Heart right ventricle (tissue), 16 donors: Measurements from ENCODE around the gene KLK3. TPM values are rescaled to one million over a fixed set of nuclear protein-coding genes. Genes with fewer than 3 reads are reported as not detected.

Experiments used
- ATAC-seq, 8 donors: fragments of 200-7000 bp; cut with Tn5 transposase; one replicate each; pipeline ENCODE4 v1.9.1; 2020; ENCODE audit warnings: mild to moderate bottlenecking in 8 of 8, moderate library complexity in 8 of 8, moderate number of reproducible peaks in 1 of 8
- DNase-seq, 2 donors: peaks; one replicate each; pipeline ENCODE4 v3.0.0-alpha.2; 2020
- H3K27ac ChIP-seq, 10 donors: fragments of 200-600 bp; sonication (generic) in 2 of 10; one replicate each; pipeline versions ENCODE4 v1.5.0 to v1.8.0; 2020 to 2022; ENCODE audit warnings: mild to moderate bottlenecking in 3 of 10
- H3K27me3 ChIP-seq, 7 donors: fragments of 200-600 bp; one replicate each; pipeline ENCODE4 v1.8.0; 2021 to 2022; ENCODE audit warnings: mild to moderate bottlenecking in 2 of 7
- H3K36me3 ChIP-seq, 9 donors: fragments of 200-600 bp; sonication (generic) in 1 of 9; one replicate each; pipeline versions ENCODE4 v1.5.0 to v1.8.0; 2020 to 2022; ENCODE audit warnings: mild to moderate bottlenecking in 2 of 9
- H3K4me1 ChIP-seq, 9 donors: fragments of 200-600 bp; sonication (generic) in 1 of 9; one replicate each; pipeline versions ENCODE4 v1.5.0 to v1.8.0; 2020 to 2022; ENCODE audit warnings: mild to moderate bottlenecking in 4 of 9
- H3K4me3 ChIP-seq, 10 donors: fragments of 200-600 bp; sonication (generic) in 2 of 10; one replicate each; pipeline versions ENCODE4 v1.5.0 to v1.8.0; 2020 to 2022; ENCODE audit warnings: mild to moderate bottlenecking in 7 of 10, moderate library complexity in 2 of 10
- H3K9me3 ChIP-seq, 11 donors: fragments of 200-600 bp in 10 of 11; sonication (generic) in 2 of 11; one replicate each; pipeline versions ENCODE4 v1.5.0 to v1.8.0; 2013 to 2022; ENCODE audit warnings: mild to moderate bottlenecking in 2 of 11, control low read depth in 1 of 11, moderate library complexity in 1 of 11
- CTCF ChIP-seq, 9 donors: fragments of 200-600 bp; sonication (generic) in 2 of 9; IDR thresholded peaks; one replicate each; pipeline versions ENCODE4 v1.5.0 to v1.8.0; 2021 to 2022; ENCODE audit warnings: antibody characterized with exemption in 9 of 9, mild to moderate bottlenecking in 5 of 9, moderate library complexity in 1 of 9
- WGBS, 2 donors: extraction: QIAGEN DNeasy Blood & Tissue Kit; methylation state at CpG; one replicate each; pipeline ENCODE4 v1.1.7; 2013; ENCODE audit warnings: inconsistent platforms in 1 of 2; 5-methylcytosine and 5-hydroxymethylcytosine counted together
- intact Hi-C, 10 donors: fragments of 100-400 bp; cut with DNase I; formaldehyde crosslinking; loops; one replicate each; pipeline versions ENCODE4 v1.11.1 to v1.14.2; 2022
- polyA plus RNA-seq, 2 donors: library from polyadenylated mRNA; stranded (reverse); fragments of 200-250 nt; gene quantifications; one replicate each; pipeline ENCODE4 v1.2.3, GENCODE V29; 2013
- total RNA-seq, 10 donors: library from RNA; stranded (reverse); fragmentation: NEBNext Ultra II Directional in 3 of 10; extraction: Animal tissue kit (Norgen Biotek cat#: 25700) in 3 of 10; gene quantifications; one replicate each; pipeline versions ENCODE4 v1.2.1 to v1.2.4, GENCODE V29; 2021 to 2023
- donor health status: Arrhythmogenic right ventricular cardiomyopathy.
- donor health status: ischemic (EF 13 %, LVEDD 7.1; RV severe dilation, severe dysfunction).
- donor health status: healthy with polysubstance abuse.
- donor health status: DM: no; HTN: yes; CAD: no.
- donor health status: DM: no; HTN: no; CAD: no.
- donor health status: ischemic (EF 25% LVEDD 6.9; RV normal size, moderate dysfunction).
- donor health status: ischemic (EF 25% LVEDD 5.7; RV mildly dilated, moderate dysfunction).
- donor health status: healthy.
- donor health status: DM: yes; HTN: yes; CAD: no.
- donor health status: Ischemic cardiomyopathy.
- donor health status: ischemic (EF 35%, LVEDD 5.7; RV mildly dilated, moderate dysfunction).
- donor health status: nonischemic (EF 11% LVEDD 7.7; RV severe dilation, severe dysfunction).
- donor health status: DM: yes; HTN: yes; CAD: no.
- donor health status: PGD.
- donor health status: ischemic (EF 29% LVEDD 5.4; RV normal size, mild dysfunction).
- donor health status: nonischemic (EF 23%, LVEDD 6.1; RV moderate dilation, normal function).

Gene KLK3
- total and polyA plus RNA-seq, 12 donors: not detected

GRCh38 chr19:50839712-50840655, 14.7 kb upstream of the KLK3 start:
- DNase-seq: no peak
- Histone ChIP-seq H3K36me3 (no peaks in the 10 kb centered on the region), H3K9me3 (peaks cover 0 to 37% (median 0%) of the 10 kb centered on the region in 11 donors), H3K27me3 (peaks cover 0 to 27% (median 19%) of the 10 kb centered on the region in 7 donors), H3K4me3 (no peak overlapping the region), H3K27ac (no peak overlapping the region), H3K4me1 (peaks cover 0 to 13% (median 6%) of the 10 kb centered on the region in 9 donors)
- TF ChIP-seq CTCF (IDR thresholded peaks at IDR 0.05): no peak
- 70 to 79% methylated on average over 10 of the region's 10 CpGs for WGBS, 2 donors
- no peak for ATAC-seq
- intact Hi-C loops: no loop called here

- WGBS, 2 donors: 87% methylated on average over 6 of the region's 6 CpGs
- no peak for TF ChIP-seq CTCF (IDR thresholded peaks at IDR 0.05)
- Histone ChIP-seq H3K27ac (no peak overlapping the region), H3K9me3 (peaks cover 0 to 37% (median 0%) of the 10 kb centered on the region in 11 donors), H3K36me3 (no peaks in the 10 kb centered on the region), H3K4me1 (no peaks in the 10 kb centered on the region), H3K27me3 (peaks cover 0 to 8% (median 5%) of the 10 kb centered on the region in 7 donors), H3K4me3 (no peak overlapping the region)
- ATAC-seq (no peak), DNase-seq (no peak)
- intact Hi-C loops: no loop called here
Measured at GRCh38 chr19:50842130-50842529, 12.6 kb upstream of the KLK3 start.

DNA sequence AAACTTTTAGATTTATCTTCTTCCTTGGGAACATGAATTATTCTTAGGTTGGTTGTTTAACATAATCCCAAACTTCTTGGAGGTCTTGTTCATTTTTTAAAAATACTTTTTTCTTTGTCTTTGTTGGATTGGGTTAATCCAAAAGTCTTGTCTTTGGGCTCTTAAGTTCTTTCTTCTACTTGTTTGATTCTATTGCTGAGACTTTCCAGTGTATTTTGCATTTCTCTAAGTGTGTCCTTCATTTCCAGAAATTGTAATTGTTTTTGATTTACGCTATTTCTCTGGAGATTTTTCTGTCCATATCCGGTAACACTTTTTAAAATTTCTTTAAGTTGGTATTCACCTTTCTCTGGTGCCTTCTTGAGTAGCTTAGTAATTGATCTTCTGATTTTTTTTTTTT, 11.5 kb upstream of the KLK3 start:
- Histone ChIP-seq H3K36me3 (no peaks in the 10 kb centered on the region), H3K4me1 (no peaks in the 10 kb centered on the region), H3K4me3 (no peak overlapping the region), H3K27ac (no peak overlapping the region), H3K9me3 (peaks cover 0 to 37% (median 0%) of the 10 kb centered on the region in 11 donors), H3K27me3 (peaks cover 0 to 12% (median under 1%) of the 10 kb centered on the region in 7 donors)
- intact Hi-C loops: no loop called here
- no peak for TF ChIP-seq CTCF (IDR thresholded peaks at IDR 0.05)
- 95 to 98% methylated on average over 2 of the region's 2 CpGs for WGBS, 2 donors
- ATAC-seq (no peak), DNase-seq (no peak)

- no peak overlapping the region for H3K4me3 ChIP-seq
- H3K27me3 ChIP-seq: peaks cover 0 to 13% (median 5%) of the 10 kb centered on the region in 7 donors
- H3K4me1 ChIP-seq: no peaks in the 10 kb centered on the region
- H3K9me3 ChIP-seq: peaks cover 0 to 37% (median 0%) of the 10 kb centered on the region in 11 donors
- ATAC-seq: no peak
- no peak for TF ChIP-seq CTCF (IDR thresholded peaks at IDR 0.05)
- H3K36me3 ChIP-seq: no peaks in the 10 kb centered on the region
- WGBS, 2 donors: 75% methylated on average over 7 of the region's 7 CpGs
- DNase-seq: no peak
- H3K27ac ChIP-seq: no peak overlapping the region
- intact Hi-C loops: no loop called here
Measured at GRCh38 chr19:50843701-50844221, 11.0 kb upstream of the KLK3 start.
